ENCODE measurements around the gene TRIM54.
"Not testable (repeated sequence)": the region's sequence is repeated elsewhere in the genome, so short reads cannot be mapped to it uniquely, and the experiment has no call there.

The TRIM54 gene

DNA sequence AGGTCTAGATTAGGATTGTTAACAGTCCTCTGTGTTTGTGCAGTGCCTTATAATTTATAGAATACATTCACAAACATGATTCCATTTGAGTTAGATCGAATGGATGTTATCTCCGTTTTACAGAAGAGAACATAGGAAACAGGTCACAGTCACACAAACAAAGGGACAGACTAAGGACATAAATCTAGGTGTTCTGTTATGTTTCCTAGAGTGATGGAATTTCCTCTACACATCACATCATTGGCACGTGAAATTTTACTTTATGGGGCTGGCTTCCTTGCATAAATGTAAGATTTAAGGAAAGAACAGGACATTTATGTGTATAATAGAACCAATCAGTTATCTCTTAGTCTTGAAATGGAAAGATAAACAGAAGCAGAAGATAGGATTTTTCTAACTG lies 6.4 kb downstream of the TRIM54 start:
- DNase-seq, result no peak

DNA sequence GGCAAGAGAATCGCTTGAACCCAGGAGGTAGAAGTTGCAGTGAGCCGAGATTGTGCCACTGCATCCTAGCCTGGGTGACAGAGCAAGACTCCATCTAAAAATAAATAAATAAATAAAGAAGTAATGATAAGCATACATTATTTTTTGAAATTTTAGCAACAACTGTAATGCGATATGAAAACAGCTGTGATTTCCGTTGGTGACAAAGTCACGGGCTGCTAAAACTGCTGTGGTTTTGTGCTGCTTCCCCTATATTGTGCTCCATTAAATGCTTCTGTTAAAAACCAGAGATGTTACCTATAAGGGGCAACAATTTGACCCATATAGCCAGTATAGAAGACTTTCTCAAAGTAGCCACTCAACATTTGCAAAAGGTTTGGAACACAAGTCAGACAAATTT lies 8.3 kb downstream of the TRIM54 start:
- no peak for DNase-seq

DNA sequence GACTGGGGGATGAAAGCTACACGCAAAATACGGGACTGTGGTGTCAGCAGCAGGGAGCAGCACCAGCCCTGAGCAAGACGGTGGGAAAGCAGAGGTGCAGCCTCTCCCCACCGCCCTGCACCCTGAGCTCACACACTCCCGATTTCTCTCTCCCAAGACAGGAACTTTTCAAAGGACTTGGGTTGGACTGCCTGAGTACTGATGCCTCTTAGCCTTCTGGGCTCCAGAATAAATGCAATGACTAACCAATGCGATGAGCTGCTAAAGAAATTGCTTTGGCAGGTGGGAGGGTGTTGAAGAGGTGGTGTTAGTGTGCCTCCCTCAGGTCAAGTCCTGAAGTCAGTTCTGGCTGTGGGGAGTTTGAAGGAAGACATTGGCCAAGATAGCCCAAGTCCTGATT lies 9.6 kb downstream of the TRIM54 start:
- no peak for DNase-seq

DNA sequence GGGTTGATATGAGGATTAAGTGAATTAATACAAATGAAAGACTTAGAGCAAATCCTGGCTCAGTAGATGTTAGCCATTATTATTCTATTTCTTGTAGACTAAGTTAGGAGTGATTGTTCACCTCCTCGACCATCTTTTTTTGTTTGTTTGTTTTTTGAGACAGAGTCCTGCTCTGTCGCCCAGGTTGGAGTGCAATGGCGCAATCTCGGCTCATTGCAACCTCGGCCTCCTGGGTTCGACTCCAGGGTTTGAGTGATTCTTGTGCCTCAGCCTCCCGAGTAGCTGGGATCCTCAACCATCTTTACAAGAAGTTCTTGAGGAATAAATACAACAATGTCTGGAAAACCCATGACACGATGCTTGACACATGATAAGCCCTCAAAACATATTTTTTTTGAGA lies 12.7 kb downstream of the TRIM54 start:
- no peak for DNase-seq

- no peak for DNase-seq
Observed at GRCh38 chr2:27296481-27296880, 14.3 kb downstream of the TRIM54 start.

GRCh38 chr2:27297195-27297594 lies 15.0 kb downstream of the TRIM54 start:
- DNase-seq, result no peak

DNA sequence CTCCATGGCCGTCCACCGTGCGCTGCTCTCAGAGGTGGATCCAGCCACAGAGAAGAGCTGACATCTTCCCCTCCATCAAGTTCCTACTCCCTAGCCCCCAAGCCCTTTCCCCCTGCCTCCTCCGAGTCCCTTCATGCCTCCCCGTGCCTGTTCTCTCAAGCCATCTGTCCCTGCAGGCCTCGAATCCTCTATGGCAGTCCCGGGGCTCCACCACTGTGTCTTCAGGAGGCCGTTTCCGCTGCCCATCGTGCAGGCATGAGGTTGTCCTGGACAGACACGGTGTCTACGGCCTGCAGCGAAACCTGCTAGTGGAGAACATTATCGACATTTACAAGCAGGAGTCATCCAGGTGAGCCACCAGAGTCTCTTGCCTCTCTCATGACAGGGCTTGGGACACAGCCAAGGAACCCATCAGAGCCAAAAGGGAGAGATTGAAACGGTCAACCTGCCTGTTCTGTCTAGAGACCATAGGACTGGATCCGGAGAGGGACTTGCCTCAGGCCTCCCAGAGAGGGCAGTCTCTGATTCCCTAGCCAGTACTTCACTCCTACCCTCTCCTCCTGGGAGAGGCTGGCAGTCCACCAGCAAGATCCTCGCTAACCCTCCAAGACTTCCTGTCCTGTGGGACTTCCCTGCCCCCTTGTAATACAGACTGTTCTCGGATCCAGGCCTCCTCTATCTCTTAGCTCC lies 16.3 kb downstream of the TRIM54 start:
- DNase-seq, result no peak

DNA sequence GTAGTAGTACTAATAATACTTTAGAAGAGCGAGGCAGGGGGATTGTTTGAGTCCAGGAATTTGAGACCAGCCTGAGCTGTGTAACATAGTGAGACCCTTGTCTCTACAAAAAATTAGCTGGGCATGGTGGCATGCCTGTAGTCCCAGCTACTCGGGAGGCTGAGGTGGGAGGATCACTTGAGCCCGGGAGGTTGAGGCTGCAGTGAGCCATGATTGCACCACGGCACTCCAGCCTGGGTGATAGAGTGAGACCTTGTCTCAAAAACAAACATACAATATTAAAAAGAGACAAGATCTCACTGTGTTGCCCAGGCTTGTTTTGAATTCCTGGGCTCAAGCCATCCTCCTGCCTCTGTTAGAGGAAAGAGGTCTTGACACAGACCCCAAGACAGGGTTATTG lies 18.4 kb downstream of the TRIM54 start:
- not testable (repeated sequence) for DNase-seq

DNA sequence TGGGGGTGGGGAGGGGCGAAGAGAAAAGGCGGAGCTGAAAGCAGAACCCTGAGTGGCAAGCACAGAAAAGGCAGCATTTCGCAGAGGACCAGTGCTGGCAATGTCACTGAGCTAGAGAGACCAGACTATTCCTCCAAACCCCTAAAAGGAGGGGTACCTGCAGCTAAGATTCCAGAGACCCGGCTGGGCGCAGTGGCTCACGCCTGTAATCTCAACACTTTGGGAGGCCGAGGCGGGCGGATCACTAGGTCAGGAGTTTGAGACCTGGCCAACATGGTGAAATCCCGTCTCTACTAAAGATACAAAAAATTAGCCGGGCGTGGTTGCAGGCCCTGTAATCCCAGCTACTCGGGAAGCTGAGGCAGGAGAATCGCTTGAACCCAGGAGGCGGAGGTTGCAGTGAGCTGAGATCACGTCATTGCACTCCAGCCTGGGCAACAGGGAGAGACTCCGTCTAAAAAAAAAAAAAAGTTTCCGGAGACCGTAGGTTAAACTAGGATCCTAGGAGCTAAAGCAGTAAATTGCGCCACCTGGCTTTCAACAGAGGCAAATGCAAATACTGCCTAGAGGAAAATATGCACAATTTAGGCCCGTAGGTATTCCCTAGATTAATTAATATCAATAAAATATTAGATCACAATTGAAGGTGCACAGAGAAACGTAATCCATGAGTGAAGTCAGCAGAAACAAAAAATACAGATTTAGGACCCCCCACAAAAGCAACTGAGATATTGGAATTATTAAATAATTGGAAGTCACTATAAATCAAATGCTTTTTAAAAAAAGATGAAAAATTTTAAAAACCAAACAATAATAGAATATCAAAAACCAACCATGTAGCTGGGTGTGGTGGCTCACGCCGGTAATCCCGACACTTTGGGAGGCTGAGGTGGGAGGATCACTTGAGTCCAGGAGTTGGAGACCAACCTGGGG lies 21.1 kb downstream of the TRIM54 start:
- DNase-seq, result peak; percentile 18

GRCh38 chr2:27304488-27305240 lies 22.4 kb downstream of the TRIM54 start:
- DNase-seq, result no peak

- no peak for DNase-seq
Observed at GRCh38 chr2:27305516-27305915, 23.3 kb downstream of the TRIM54 start.

- DNase-seq, result no peak
Observed at GRCh38 chr2:27306136-27306535, 23.9 kb downstream of the TRIM54 start.

GRCh38 chr2:27306573-27307286 lies 24.5 kb downstream of the TRIM54 start:
- DNase-seq, result no peak

DNA sequence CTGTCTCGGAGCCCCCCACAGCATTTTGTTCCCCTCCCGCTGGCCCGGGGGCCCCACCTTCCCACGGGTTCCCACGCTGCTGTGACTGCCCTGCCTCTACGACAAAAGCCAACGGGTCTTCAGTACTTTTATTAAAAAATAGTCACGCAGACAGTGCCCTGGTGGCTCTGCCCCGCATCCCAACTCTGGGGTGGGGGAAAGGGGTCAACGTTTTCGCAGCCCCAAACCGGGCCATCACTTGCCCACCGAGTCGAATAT lies 25.0 kb downstream of the TRIM54 start:
- DNase-seq, result no peak

- no peak for DNase-seq
Observed at GRCh38 chr2:27307545-27308358, 25.5 kb downstream of the TRIM54 start.

DNA sequence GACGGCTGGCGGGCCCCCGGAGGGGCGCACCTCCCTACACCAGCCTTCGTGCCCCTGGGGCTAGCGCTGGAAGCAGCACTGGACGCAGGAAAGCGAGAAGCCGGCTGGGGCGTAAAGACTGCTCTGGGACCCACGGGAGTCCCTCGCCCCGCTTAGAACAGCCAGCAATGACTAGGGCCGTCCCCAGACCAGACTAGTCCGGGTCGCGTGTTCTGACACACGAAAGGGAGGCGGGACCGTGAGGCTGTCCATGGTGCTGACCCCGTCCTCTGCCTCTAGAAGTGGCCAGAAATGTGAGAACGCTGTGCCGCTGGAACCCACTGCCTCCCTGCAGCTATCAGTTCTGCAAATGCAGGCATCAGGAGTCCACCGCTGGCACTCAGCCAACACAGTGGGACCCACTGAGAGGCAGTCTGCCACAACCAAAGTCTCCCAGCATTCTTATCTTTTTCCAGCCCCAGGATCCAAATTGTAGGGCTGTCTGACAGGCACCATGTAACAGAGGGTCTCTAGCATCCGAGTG lies 26.2 kb downstream of the TRIM54 start, which contains the start of gene UCN:
TSS of gene UCN (minus strand) at position 87 of the 523 bp plus-strand sequence. CDS start 550 bp downstream, outside the sequence.
- DNase-seq, result no peak

DNA sequence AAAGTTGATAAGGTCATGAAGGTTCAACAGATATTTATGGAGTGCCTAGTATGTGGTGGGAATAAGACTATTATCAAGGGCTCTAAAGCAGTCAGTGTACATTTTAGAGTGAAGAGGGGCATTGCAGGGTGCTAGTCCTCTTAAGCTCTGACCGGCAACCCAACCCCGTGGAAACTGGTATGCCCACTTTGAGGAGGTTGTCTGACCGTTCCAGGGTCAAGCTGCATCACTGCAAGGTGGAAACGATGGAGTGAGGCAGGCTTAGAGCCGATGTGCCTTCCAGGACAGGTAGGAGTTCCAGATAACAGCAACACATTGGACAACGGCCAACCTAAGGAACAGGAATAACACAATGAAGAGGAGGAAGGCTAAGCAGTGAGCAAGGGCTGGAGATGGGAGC lies 27.4 kb downstream of the TRIM54 start:
- no peak for DNase-seq

DNA sequence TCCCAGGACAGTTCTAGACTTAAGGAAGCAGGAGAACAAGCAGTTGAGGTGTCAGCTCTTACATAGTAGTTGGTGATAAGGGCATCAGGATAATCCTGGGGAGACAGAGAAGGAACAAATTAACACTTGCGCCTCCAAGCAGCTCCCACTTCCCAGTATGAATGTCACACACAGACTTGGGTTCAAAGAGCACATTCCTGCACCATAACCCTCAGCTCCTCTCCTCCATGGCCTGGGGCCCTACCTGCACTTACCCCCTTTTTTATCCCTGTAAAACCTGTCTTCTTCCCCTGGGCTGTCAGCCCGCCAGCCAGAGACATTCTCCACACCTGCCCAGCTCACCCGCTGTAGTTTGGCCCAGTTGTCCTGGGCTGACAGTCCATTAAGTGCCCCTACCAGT lies 29.9 kb downstream of the TRIM54 start:
- DNase-seq, result no peak

DNA sequence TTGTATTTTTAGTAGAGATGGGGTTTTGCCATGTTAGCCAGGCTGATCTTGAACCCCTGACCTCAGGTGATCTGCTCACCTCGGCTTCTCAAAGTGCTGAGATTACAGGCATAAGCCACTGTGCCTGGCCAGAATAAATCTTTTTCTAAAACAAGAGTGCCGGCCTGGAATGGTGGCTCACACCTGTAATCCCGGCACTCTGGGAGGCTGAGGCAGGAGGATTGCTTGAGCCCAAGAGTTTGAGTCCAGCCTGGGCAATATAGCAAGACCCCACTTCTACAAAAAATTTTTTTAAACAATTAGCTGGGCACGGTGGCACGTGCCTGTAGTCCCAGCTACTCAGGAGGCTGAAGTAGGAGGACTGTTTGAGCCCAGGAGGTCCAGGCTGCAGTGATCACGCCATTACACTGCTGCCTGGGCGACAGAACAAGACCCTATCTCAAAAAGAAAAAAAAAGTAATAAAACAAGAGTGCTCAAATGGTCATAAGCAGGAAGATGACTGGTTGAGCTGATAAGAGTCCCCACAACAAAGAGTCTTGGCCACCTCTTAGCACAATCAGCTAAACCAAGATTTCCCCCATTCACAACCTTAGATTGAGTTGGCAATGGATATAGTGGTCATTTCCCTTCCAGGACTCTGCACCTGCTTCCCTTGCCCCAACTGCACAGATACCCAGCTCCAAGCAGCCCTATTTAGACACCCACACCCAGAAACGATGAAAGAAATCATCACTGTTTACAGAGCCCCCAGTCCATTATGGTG lies 31.8 kb downstream of the TRIM54 start:
- DNase-seq, result no peak

GRCh38 chr2:27314709-27315108 lies 32.5 kb downstream of the TRIM54 start:
- DNase-seq, result no peak

GRCh38 chr2:27315122-27315521 lies 32.9 kb downstream of the TRIM54 start:
- no peak for DNase-seq

Data from activated T-cell treated with anti-CD3 and anti-CD28 coated beads for 4 hours (primary cell).